ENCODE data around the gene ZNF808. TPM values are rescaled to one million over a fixed set of nuclear protein-coding genes. Genes with fewer than 3 reads are reported as not detected.
"Not testable (repeated sequence)": the region's sequence is repeated elsewhere in the genome, so short reads cannot be mapped to it uniquely, and the experiment has no call there.

Gene ZNF808
- total RNA-seq, 1 donor from 2014 or later = 27.4 TPM

GRCh38 chr19:52535771-52536447 lies 8.4 kb downstream of the ZNF808 start:
- intact Hi-C loops (cut with micrococcal nuclease) = loop anchor here (1.0 to 5.0 kb wide), 10 partner anchors 9 to 931 kb away; partner anchors contain the start of genes ZNF160, ZNF525, ZNF610 and ZNF611

- intact Hi-C loops (cut with micrococcal nuclease) = loop anchor here (1.0 to 5.0 kb wide), 3 partner anchors 34 to 931 kb away; partner anchors contain the start of genes ZNF701 and ZNF813
Observed at GRCh38 chr19:52536448-52536800, 9.0 kb downstream of the ZNF808 start.

GRCh38 chr19:52538815-52539214 lies 11.3 kb downstream of the ZNF808 start:
- intact Hi-C loops (cut with micrococcal nuclease) = loop anchor here (5.0 kb wide), 1 partner anchor 928 kb away; the partner anchor contains the start of gene ZNF813

GRCh38 chr19:52541176-52541575 lies 13.7 kb downstream of the ZNF808 start:
- intact Hi-C loops (cut with micrococcal nuclease) = not testable (repeated sequence)

- intact Hi-C loops (cut with micrococcal nuclease) = no loop called here
Observed at GRCh38 chr19:52541608-52542007, 14.1 kb downstream of the ZNF808 start.

- intact Hi-C loops (cut with micrococcal nuclease) = not testable (repeated sequence)
Observed at GRCh38 chr19:52542541-52542940, 15.1 kb downstream of the ZNF808 start.

- intact Hi-C loops (cut with micrococcal nuclease) = no loop called here
Observed at GRCh38 chr19:52542984-52543664, 15.7 kb downstream of the ZNF808 start.

- intact Hi-C loops (cut with micrococcal nuclease) = no loop called here
Observed at GRCh38 chr19:52554216-52554971, 26.9 kb downstream of the ZNF808 start.

- intact Hi-C loops (cut with micrococcal nuclease) = no loop called here
Observed at GRCh38 chr19:52557231-52557995, 29.9 kb downstream of the ZNF808 start.

GRCh38 chr19:52558732-52559445 lies 31.4 kb downstream of the ZNF808 start:
- intact Hi-C loops (cut with micrococcal nuclease) = not testable (repeated sequence)

- intact Hi-C loops (cut with micrococcal nuclease) = not testable (repeated sequence)
Observed at GRCh38 chr19:52561611-52562010, 34.1 kb downstream of the ZNF808 start.

GRCh38 chr19:52566121-52566520 lies 38.7 kb downstream of the ZNF808 start:
- intact Hi-C loops (cut with micrococcal nuclease) = no loop called here

- intact Hi-C loops (cut with micrococcal nuclease) = no loop called here
Observed at GRCh38 chr19:52566588-52566987, 39.1 kb downstream of the ZNF808 start.

GRCh38 chr19:52567921-52568320 lies 40.5 kb downstream of the ZNF808 start:
- intact Hi-C loops (cut with micrococcal nuclease) = no loop called here

- intact Hi-C loops (cut with micrococcal nuclease) = not testable (repeated sequence)
Observed at GRCh38 chr19:52569638-52569999, 42.2 kb downstream of the ZNF808 start.

GRCh38 chr19:52570000-52570861 lies 42.8 kb downstream of the ZNF808 start, which contains the start of gene ZNF701:
Gene ZNF701, plus strand, starts transcription at chr19:52570287. Its CDS starts 3,861 bp downstream, at chr19:52574148.
- intact Hi-C loops (cut with micrococcal nuclease) = loop anchor here (1.0 to 5.0 kb wide), 18 partner anchors 31 to 533 kb away; partner anchors contain the start of genes ZNF160, ZNF432, ZNF468 and ZNF600

GRCh38 chr19:52584736-52585440 lies 57.4 kb downstream of the ZNF808 start:
- intact Hi-C loops (cut with micrococcal nuclease) = no loop called here

GRCh38 chr19:52585604-52586003 lies 58.1 kb downstream of the ZNF808 start:
- intact Hi-C loops (cut with micrococcal nuclease) = no loop called here

GRCh38 chr19:52590728-52591127 lies 63.3 kb downstream of the ZNF808 start:
- intact Hi-C loops (cut with micrococcal nuclease) = no loop called here
